OCI-LY1 (cell line): Measurements from ENCODE around the gene PI16.

ENCODE experiments used
- H2AFZ ChIP-seq: fragments of 200-600 bp; sonication (generic), shearing (Covaris generic); 2 replicates; pipeline ENCODE4 v1.6.0; 2014; ENCODE audit warnings: antibody characterized with exemption, mild to moderate bottlenecking, low read length
- H3F3A ChIP-seq: fragments of 200-600 bp; sonication (generic), shearing (Covaris generic); 2 replicates; pipeline ENCODE4 v1.6.0; 2014; ENCODE audit warnings: mild to moderate bottlenecking, antibody characterized with exemption, low read length, moderate library complexity; ENCODE audit not compliant: insufficient read depth
- H3K27ac ChIP-seq: fragments of 200-600 bp; sonication (generic); 2 replicates; pipeline ENCODE4 v1.5.1; 2014; ENCODE audit warnings: low read length, mixed run types, mild to moderate bottlenecking, low read depth; ENCODE audit not compliant: poor library complexity, severe bottlenecking
- H3K27me3 ChIP-seq: fragments of 200-600 bp; sonication (generic); 2 replicates; pipeline ENCODE4 v1.6.0; 2014; ENCODE audit warnings: antibody characterized with exemption, mild to moderate bottlenecking, low read length, moderate library complexity; ENCODE audit not compliant: insufficient read depth
- H3K36me3 ChIP-seq: fragments of 200-600 bp; sonication (generic); 2 replicates; pipeline ENCODE4 v1.6.1; 2014; ENCODE audit warnings: mild to moderate bottlenecking, antibody characterized with exemption, low read length, moderate library complexity, mixed read lengths; ENCODE audit not compliant: insufficient read depth
- H3K4me1 ChIP-seq: fragments of 200-600 bp; sonication (generic); 2 replicates; pipeline ENCODE4 v1.5.1; 2014; ENCODE audit warnings: mild to moderate bottlenecking, low read length, moderate library complexity; ENCODE audit not compliant: insufficient read depth, severe bottlenecking
- H3K4me2 ChIP-seq: fragments of 200-600 bp; sonication (generic), shearing (Covaris generic); 2 replicates; pipeline ENCODE4 v1.6.1; 2014; ENCODE audit warnings: low read length
- H3K4me3 ChIP-seq: fragments of 200-600 bp; sonication (generic); 2 replicates; pipeline ENCODE4 v1.5.1; 2014; ENCODE audit warnings: low read length, low read depth, mild to moderate bottlenecking, mixed read lengths; ENCODE audit not compliant: poor library complexity, severe bottlenecking
- H3K79me2 ChIP-seq: fragments of 200-600 bp; shearing (Covaris generic); 2 replicates; pipeline ENCODE4 v1.6.1; 2016; ENCODE audit warnings: mixed run types, low read length, mixed read lengths; ENCODE audit not compliant: insufficient read depth
- H3K9ac ChIP-seq: fragments of 200-600 bp; sonication (generic), shearing (Covaris generic); 2 replicates; pipeline ENCODE4 v1.6.1; 2014; ENCODE audit warnings: mild to moderate bottlenecking, low read length, mixed read lengths
- H3K9me2 ChIP-seq: fragments of 200-600 bp; sonication (generic), shearing (Covaris generic); 2 replicates; pipeline ENCODE4 v1.6.1; 2014; ENCODE audit warnings: low read depth, mild to moderate bottlenecking, low read length, mixed read lengths
- H3K9me3 ChIP-seq: fragments of 200-600 bp; shearing (Covaris generic); 2 replicates; pipeline ENCODE4 v1.6.1; 2014; ENCODE audit warnings: low read length, mixed read lengths
- H4K20me1 ChIP-seq: fragments of 200-600 bp; sonication (generic), shearing (Covaris generic); 2 replicates; pipeline ENCODE4 v1.6.0; 2016; ENCODE audit warnings: mild to moderate bottlenecking, low read length; ENCODE audit not compliant: insufficient read depth
- EZH2 ChIP-seq: fragments of 200-600 bp; sonication (generic), shearing (Covaris generic); IDR thresholded peaks from 2 replicates; pipeline ENCODE4 v1.8.0; 2017; ENCODE audit warnings: borderline replicate concordance, mixed run types, mild to moderate bottlenecking, antibody characterized with exemption, low read length, moderate library complexity, mixed read lengths
- TF ChIP-seq, protein P1 (sequence below): fragments of 200-600 bp; sonication (generic), shearing (Covaris generic); IDR thresholded peaks from 2 replicates; pipeline ENCODE4 v1.5.1; 2017; ENCODE audit warnings: mild to moderate bottlenecking, antibody characterized with exemption, low read length, moderate library complexity, mixed read lengths

Gene PI16

GRCh38 chr6:36999061-36999750, 44.7 kb downstream of the PI16 start:
- Histone ChIP-seq H3K4me1 (peaks cover 4% of the 10 kb centered on the region), H3K9ac (no peak overlapping the region), H3K79me2 (no peaks in the 10 kb centered on the region), H3K27ac (no peak overlapping the region), H3K9me3 (no peaks in the 10 kb centered on the region), H3K4me3 (no peak overlapping the region), H2AFZ (no peak overlapping the region), H3K9me2 (no peaks in the 10 kb centered on the region), H3K27me3 (peaks cover 5% of the 10 kb centered on the region; the same call in 1 of the 2 replicates), H4K20me1 (no peaks in the 10 kb centered on the region), H3K36me3 (no peaks in the 10 kb centered on the region), H3F3A (no peaks in the 10 kb centered on the region), H3K4me2 (no peak overlapping the region)
- TF ChIP-seq, protein P1, sequence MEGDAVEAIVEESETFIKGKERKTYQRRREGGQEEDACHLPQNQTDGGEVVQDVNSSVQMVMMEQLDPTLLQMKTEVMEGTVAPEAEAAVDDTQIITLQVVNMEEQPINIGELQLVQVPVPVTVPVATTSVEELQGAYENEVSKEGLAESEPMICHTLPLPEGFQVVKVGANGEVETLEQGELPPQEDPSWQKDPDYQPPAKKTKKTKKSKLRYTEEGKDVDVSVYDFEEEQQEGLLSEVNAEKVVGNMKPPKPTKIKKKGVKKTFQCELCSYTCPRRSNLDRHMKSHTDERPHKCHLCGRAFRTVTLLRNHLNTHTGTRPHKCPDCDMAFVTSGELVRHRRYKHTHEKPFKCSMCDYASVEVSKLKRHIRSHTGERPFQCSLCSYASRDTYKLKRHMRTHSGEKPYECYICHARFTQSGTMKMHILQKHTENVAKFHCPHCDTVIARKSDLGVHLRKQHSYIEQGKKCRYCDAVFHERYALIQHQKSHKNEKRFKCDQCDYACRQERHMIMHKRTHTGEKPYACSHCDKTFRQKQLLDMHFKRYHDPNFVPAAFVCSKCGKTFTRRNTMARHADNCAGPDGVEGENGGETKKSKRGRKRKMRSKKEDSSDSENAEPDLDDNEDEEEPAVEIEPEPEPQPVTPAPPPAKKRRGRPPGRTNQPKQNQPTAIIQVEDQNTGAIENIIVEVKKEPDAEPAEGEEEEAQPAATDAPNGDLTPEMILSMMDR: no peak
- no peak for TF ChIP-seq EZH2

DNA sequence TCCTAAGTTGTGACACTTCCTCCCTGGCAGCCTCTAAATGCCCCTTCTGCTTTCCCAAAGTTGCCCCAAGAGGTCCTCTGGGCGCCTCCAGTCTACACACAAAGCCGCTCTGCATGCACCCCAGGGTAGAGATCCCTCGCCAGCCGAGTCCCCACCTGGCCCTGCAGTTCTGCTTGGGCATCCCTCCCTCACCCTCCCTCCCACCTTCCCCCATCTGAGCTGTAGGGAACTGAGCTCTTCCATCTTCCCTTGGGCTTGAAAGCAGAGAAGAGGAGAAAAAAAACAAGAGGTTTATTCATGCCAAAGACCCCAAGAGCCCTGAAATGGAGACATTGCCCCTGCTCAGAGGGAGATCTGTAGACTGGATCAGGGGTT, 45.2 kb downstream of the PI16 start:
- Histone ChIP-seq H3K27me3 (peaks cover 5% of the 10 kb centered on the region; the same call in 1 of the 2 replicates), H3K9me2 (no peaks in the 10 kb centered on the region), H2AFZ (no peak overlapping the region), H3K4me2 (no peak overlapping the region), H3K36me3 (no peaks in the 10 kb centered on the region), H3K4me1 (peaks cover 9% of the 10 kb centered on the region), H3K27ac (no peak overlapping the region), H3K9ac (no peak overlapping the region), H3F3A (no peaks in the 10 kb centered on the region), H4K20me1 (no peaks in the 10 kb centered on the region), H3K79me2 (no peaks in the 10 kb centered on the region), H3K4me3 (no peak overlapping the region), H3K9me3 (no peaks in the 10 kb centered on the region)
- TF ChIP-seq EZH2: no peak
- TF ChIP-seq, protein P1: no peak

DNA sequence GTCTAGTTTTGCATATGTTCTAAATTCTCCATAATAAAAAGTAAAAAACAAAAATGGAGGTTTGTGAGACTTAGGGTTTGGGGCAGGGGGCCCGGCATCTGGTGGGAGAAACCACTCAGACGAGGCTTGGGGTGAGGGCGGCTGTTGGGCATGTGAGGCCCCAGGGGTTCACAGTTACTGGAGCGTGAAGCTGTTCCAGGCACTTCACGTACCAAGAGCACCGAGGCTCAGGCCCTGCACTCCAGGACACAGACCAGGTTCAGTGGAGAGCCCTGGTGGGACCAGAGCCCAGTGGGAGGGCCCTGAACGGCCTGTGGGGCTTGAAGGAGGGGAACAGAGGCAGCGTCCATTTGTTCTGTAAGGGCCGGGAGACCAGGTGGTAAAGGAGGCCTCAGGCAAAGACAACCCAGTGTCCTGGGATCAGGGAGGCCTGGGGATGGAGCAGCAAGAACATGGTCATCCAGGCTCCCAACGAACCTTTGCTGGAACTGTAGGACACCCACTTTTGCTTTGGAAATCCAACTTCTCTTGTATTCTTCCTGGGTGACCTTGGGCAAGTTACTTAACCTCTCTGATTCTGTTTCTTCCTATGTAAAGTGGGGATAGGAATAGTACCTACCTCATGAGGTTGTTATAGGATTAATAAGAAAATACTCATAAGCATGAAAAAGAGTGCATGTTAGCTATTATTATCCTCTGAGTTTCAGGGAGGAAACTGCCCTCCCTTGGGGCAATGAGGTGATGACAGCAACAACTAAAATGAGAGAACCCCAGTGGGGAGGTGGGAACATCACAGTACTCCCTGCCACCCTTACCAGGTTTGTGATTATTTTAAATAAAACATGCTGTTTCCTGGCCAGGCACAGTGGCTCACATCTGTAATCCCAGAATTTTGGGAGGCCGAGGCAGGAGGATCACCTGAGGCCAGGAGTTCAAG, 49.8 kb downstream of the PI16 start:
- Histone ChIP-seq H3K27me3 (no peaks in the 10 kb centered on the region), H3K4me1 (peaks cover 40% of the 10 kb centered on the region), H3K9me2 (no peaks in the 10 kb centered on the region), H4K20me1 (no peaks in the 10 kb centered on the region), H3K27ac (no peak overlapping the region), H3K79me2 (no peaks in the 10 kb centered on the region), H3K9ac (no peak overlapping the region), H3F3A (no peaks in the 10 kb centered on the region), H3K4me2 (no peak overlapping the region), H3K4me3 (no peak overlapping the region), H2AFZ (no peak overlapping the region), H3K9me3 (no peaks in the 10 kb centered on the region), H3K36me3 (no peaks in the 10 kb centered on the region)
- no peak for TF ChIP-seq EZH2
- TF ChIP-seq, protein P1: no peak
